HG03558 (cell line): Measurements from ENCODE around the gene CROT.

Experiments
- ATAC-seq: cut with Tn5 transposase; IDR thresholded peaks from one replicate; pipeline ENCODE4 v1.9.1; 2021; ENCODE audit warnings: moderate number of reproducible peaks; ENCODE audit not compliant: unreplicated experiment; ENCODE audit errors: extremely low read depth

The CROT gene

GRCh38 chr7:87339373-87339897, 6.0 kb upstream of the CROT start:
- ATAC-seq = no peak

GRCh38 chr7:87341441-87341840, 4.0 kb upstream of the CROT start:
- ATAC-seq = no peak

- ATAC-seq = no peak
Measured at GRCh38 chr7:87342231-87342630, 3.2 kb upstream of the CROT start.

DNA sequence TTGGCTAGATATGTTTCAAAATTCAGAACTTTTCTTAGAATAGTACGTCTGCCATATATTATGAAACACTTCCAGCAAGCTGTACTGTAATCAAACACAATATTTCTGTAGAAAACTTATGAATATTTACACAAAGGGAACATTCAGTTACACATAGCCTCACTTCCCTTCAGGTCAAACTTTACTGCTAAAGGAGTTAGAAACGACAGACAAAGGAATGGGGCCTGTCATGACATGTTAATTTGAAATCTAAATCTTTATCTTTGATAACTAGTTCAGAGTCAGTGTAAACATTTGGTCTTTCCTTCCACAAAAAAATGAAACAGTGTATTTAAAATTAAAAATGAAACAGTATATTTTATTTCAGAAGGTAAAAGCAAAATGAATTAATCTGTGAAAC, 1.0 kb upstream of the CROT start:
- ATAC-seq = no peak

GRCh38 chr7:87345962-87346371, 503 bp downstream of the CROT start:
- no peak for ATAC-seq

GRCh38 chr7:87347207-87347606, 1.7 kb downstream of the CROT start:
- no peak for ATAC-seq

DNA sequence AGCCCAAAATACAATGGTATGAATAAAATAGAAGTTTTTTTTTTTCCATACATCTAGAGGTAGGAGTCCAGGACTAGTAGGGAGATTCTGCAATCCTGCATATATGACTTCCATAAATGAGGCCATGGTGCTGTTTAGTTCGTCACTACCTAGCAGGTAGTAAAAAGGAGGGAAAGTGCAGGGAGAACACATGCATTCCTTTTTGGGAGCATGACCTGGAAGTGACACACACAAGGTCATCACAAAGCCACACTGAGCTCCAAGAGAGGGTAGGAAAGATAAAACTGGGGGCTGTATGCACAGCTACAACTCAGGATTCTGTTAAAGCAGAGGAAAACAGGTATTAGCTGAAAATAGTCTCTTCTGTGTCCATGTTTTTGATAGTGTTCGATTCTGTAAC, 2.2 kb downstream of the CROT start:
- no peak for ATAC-seq

- ATAC-seq = no peak
Measured at GRCh38 chr7:87354749-87355148, 9.3 kb downstream of the CROT start.

GRCh38 chr7:87356448-87356847, 11.0 kb downstream of the CROT start:
- no peak for ATAC-seq

DNA sequence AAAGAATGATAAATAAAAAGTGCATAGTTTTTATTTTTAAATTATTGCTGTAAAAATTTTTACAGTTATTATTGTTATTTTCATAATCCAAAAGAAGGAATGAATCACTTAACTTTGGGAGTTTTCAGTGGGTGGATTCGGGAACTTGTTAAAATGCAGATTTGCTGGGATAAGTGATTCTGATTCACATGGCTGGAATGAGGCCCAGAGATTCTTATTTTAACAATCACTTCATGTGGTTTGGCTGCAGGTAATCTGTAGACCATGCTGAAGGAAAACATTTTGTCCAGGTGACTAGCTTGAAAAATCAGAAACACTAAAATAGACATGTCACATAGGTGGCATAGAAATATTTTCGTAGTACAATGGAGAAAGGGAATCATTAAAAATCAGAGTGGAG, 13.9 kb downstream of the CROT start:
- no peak for ATAC-seq

DNA sequence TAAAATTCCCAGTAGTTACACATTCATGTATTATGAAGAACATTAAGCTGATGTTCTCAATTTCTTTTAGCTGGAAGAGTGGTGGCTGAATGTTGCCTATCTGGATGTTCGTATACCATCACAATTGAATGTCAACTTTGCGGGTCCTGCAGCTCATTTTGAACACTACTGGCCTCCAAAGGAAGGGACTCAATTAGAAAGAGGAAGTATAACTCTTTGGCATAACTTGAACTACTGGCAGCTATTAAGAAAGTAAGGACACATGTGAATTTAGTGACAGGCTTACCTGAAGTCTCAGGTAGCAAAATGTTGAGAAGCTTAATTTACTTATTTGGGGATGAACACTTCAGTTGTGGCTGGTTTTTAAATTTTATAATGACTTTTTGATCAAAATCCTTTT, 15.9 kb downstream of the CROT start:
- no peak for ATAC-seq

- no peak for ATAC-seq
Measured at GRCh38 chr7:87363342-87363741, 17.9 kb downstream of the CROT start.

GRCh38 chr7:87364246-87364645, 18.8 kb downstream of the CROT start:
- ATAC-seq = no peak

DNA sequence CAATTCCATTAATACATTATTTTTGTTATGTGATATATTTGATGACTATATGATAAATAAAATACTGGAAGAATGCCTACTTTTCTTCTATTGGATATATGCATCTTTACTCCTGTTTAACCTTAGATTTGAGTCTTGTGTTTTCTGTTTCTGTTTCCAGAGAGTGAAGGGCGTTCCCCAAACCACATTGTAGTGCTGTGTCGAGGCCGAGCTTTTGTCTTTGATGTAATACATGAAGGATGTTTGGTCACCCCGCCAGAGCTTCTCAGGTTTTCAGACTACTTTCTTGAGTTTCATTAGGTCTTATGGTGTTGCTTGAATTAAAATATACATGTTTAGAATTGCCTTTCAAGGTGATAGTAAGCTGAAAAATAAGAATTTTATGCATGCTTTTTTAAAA, 23.8 kb downstream of the CROT start:
- ATAC-seq = no peak

GRCh38 chr7:87370660-87371180, 25.3 kb downstream of the CROT start:
- no peak for ATAC-seq

DNA sequence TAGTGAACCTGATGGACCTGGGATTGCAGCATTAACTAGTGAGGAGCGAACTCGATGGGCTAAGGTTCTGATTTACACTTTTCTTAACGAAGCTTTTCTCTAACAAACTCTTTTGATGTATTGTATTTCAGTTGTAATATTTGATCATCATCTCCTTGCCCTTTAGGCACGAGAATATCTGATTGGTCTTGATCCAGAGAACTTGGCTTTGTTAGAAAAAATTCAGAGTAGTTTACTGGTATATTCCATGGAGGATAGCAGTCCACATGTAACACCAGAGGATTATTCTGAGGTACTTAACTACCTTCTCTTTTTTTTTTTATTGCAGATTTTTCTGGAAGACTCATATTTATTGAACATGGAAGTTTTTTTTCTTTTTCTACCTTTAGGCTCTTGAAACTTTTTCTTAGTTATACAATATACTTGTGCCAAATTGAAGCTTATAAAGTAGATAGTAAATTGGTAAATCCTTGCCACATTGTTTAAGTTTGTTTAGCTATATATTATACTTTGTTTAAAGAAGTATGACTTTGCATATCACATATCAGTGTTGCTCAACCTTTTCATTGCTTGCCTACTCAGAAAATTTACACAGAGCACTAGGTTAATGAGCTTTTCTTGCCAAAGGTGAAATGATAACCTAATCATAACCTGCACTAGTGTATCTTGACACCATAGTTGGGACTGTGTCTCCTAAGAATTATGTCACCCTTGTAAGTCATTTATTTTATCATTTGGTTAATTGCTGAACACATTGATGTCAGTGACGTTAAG, 30.4 kb downstream of the CROT start:
- no peak for ATAC-seq

GRCh38 chr7:87380905-87381304, 35.4 kb downstream of the CROT start:
- ATAC-seq = no peak

DNA sequence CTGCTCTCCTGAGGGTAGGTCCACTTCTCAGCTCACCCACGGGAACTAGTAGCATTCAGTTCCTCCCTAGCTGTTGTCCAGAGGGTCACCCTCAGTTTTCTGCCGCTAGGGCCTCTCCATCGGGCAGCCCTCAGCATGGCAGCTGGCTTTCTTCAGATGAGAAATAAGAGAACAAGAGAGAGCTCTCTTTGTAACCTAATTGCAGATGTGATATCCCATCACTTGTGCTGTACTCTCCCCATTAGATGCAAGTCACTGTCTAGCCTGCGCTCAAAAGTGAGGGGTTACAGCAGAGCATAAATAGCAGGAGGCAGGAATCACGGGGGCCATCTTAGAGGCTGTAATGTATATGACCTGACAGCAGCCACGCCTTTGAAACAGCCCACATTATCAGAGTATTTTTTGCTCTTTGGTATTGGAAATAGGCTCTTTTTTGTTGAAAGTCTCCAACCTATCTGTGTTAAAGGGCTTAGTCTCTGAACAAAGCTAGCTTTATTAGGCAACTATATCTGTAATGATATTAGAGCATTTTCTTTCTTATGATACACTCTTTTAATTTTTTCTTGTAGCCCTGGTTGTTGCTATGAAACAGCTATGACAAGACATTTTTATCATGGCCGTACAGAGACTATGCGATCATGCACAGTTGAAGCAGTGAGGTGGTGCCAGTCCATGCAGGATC, 45.7 kb downstream of the CROT start:
- ATAC-seq = no peak

GRCh38 chr7:87395442-87396020, 50.1 kb downstream of the CROT start:
- ATAC-seq = no peak

DNA sequence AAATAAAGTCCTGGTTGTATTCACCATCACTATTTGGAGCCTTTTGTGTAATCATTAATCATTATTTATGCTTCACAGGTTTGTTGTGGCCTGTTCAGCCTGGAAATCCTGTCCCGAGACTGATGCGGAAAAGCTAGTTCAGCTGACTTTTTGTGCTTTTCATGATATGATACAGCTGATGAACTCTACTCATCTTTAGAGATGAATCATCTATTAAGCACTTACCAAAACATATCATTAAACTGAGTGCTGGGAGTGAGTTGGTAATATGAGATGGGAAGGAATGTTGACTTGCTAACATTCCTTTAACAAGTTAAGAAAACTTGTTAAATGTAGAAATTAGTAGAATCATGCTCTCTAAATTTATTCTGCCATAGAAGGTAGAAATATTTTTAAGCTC, 53.0 kb downstream of the CROT start:
- no peak for ATAC-seq

GRCh38 chr7:87404674-87405073, 59.2 kb downstream of the CROT start:
- no peak for ATAC-seq
